ENCODE results near the gene TTLL7. TPM values are rescaled to one million over a fixed set of nuclear protein-coding genes. Genes with fewer than 3 reads are reported as not detected.

The TTLL7 gene, protein sequence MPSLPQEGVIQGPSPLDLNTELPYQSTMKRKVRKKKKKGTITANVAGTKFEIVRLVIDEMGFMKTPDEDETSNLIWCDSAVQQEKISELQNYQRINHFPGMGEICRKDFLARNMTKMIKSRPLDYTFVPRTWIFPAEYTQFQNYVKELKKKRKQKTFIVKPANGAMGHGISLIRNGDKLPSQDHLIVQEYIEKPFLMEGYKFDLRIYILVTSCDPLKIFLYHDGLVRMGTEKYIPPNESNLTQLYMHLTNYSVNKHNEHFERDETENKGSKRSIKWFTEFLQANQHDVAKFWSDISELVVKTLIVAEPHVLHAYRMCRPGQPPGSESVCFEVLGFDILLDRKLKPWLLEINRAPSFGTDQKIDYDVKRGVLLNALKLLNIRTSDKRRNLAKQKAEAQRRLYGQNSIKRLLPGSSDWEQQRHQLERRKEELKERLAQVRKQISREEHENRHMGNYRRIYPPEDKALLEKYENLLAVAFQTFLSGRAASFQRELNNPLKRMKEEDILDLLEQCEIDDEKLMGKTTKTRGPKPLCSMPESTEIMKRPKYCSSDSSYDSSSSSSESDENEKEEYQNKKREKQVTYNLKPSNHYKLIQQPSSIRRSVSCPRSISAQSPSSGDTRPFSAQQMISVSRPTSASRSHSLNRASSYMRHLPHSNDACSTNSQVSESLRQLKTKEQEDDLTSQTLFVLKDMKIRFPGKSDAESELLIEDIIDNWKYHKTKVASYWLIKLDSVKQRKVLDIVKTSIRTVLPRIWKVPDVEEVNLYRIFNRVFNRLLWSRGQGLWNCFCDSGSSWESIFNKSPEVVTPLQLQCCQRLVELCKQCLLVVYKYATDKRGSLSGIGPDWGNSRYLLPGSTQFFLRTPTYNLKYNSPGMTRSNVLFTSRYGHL
- polyA plus RNA-seq (3.8 to 8.1 TPM (median 6.4 TPM) in 3 replicates), polyA minus RNA-seq (4.4 to 8.6 TPM (median 6.7 TPM) in 3 replicates)
- polyA plus RNA-seq (2011; ENCODE audit: low read depth), result 2.7 TPM
- polyA plus RNA-seq (2011; cell fraction: cytosol; rRNA removed), result 3.0 and 3.4 TPM in 2 replicates
- polyA plus RNA-seq (2011; cell fraction: nucleus; rRNA removed), result 8.7 and 10.7 TPM in 2 replicates
- polyA plus RNA-seq (2012; ENCODE audit: low replicate concordance), result 0.68 and 5.3 TPM in 2 replicates
- polyA minus RNA-seq (2011; cell fraction: cytosol; rRNA and poly(A)+ RNA removed), result 9.4 TPM
- 6.8 and 14.3 TPM in 2 replicates for polyA minus RNA-seq (2011; cell fraction: nucleus; rRNA and poly(A)+ RNA removed)

DNA sequence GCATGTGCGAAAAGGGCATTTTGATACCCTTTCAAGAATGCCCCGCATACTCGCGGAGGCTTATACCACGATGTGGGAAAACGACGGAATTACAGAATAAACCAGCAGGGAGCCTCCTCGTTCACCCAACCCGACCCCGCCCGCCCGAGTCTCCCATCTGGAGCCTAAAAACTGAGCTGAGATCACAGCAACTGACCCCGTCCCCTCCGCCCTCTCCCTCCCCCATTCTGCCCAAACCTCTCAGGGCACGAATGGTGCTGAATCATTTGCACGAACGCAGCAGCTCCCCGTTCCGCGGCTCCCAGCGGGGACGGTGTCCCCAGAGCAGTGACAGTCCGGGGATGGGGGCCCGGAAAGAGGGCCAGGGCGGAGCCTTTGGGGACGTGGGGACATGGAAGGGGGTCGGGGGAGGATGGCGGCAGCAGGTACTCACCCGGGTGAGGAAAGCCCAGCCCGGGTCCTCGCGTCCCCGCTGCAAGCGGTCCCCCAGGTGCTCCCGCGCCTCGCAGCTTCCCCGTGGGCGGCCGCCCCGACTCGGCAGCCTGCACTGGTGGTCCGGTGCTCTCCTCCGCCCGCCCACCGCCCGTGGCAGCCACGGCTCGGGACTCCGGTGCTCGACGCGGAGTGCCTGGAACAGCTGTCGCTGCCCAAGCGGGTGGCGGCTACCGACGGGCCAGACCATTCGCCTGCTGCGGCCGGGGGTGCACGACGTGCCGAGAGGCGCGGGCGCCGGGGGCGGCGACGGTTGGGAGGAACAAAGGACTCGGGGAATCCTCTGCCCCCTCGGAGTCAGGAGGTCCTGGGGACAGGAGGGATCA is at the start of gene TTLL7:
Gene TTLL7, minus strand, starts transcription at position 635 of the 818 bp plus-strand sequence. CDS start 46,921 bp downstream, outside the sequence.
- Histone ChIP-seq H3K27ac (ENCODE audit: control insufficient read depth, insufficient read depth, low read length) (peak within 1 kb of the TSS; percentile 76), H3K9me1 (ENCODE audit: control insufficient read depth, extremely low read depth, insufficient read depth, low read length) (no peaks in the 10 kb centered on the region), H3K4me3 (ENCODE audit: control insufficient read depth in 2 of 3, extremely low read depth in 1 of 3, insufficient read depth in 2 of 3, low read depth in 1 of 3, low read length in 3 of 3) (peak within 1 kb of the TSS; percentile 76 to 83 (median 79)), H3K9me3 (ENCODE audit: control insufficient read depth, low read depth, low read length) (no peaks in the 10 kb centered on the region), H3K36me3 (ENCODE audit: control insufficient read depth in 2 of 2, extremely low read depth in 1 of 2, insufficient read depth in 2 of 2, low read length in 2 of 2) (no peaks in the 10 kb centered on the region), H3K79me2 (ENCODE audit: control insufficient read depth, insufficient read depth, low read length) (no peaks in the 10 kb centered on the region), H3K4me1 (ENCODE audit: control insufficient read depth, extremely low read depth, insufficient read depth, low read length) (peaks cover 9% of the 10 kb centered on the region), H3K27me3 (ENCODE audit: control insufficient read depth, extremely low read depth, insufficient read depth, low read length) (no peaks in the 10 kb centered on the region), H3K9ac (ENCODE audit: control insufficient read depth, extremely low read depth, insufficient read depth, low read length) (peak within 1 kb of the TSS; percentile 91), H4K20me1 (ENCODE audit: control insufficient read depth, extremely low read depth, insufficient read depth, low read length) (no peaks in the 10 kb centered on the region), H3K4me2 (ENCODE audit: control insufficient read depth, extremely low read depth, insufficient read depth, low read depth, low read length) (peak within 1 kb of the TSS; percentile 78), H2AFZ (ENCODE audit: control insufficient read depth, low read length) (peak within 1 kb of the TSS; percentile 96)
- no peak for DNase-seq (ENCODE audit: low read depth, low spot score)
- dilution Hi-C loops (cut with MboI; ENCODE audit: extremely low pct_ligation_motif_present, low sequenced_read_pairs), result no loop called here
- TF ChIP-seq, protein P1, sequence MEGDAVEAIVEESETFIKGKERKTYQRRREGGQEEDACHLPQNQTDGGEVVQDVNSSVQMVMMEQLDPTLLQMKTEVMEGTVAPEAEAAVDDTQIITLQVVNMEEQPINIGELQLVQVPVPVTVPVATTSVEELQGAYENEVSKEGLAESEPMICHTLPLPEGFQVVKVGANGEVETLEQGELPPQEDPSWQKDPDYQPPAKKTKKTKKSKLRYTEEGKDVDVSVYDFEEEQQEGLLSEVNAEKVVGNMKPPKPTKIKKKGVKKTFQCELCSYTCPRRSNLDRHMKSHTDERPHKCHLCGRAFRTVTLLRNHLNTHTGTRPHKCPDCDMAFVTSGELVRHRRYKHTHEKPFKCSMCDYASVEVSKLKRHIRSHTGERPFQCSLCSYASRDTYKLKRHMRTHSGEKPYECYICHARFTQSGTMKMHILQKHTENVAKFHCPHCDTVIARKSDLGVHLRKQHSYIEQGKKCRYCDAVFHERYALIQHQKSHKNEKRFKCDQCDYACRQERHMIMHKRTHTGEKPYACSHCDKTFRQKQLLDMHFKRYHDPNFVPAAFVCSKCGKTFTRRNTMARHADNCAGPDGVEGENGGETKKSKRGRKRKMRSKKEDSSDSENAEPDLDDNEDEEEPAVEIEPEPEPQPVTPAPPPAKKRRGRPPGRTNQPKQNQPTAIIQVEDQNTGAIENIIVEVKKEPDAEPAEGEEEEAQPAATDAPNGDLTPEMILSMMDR (optimal IDR thresholded peaks at IDR 0.05 in 1 of 3, IDR thresholded peaks at IDR 0.05 in 1 of 3, conservative IDR thresholded peaks at IDR 0.05 in 1 of 3; ENCODE audit: extremely low read depth in 1 of 3, insufficient read depth in 2 of 3, low read length in 3 of 3), result peak in 1 of 3 experiments; percentile 13
- no peak for TF ChIP-seq EZH2 (IDR thresholded peaks at IDR 0.05; ENCODE audit: low read length)
- FAIRE-seq, result peak; percentile 75

- dilution Hi-C loops (cut with MboI; ENCODE audit: extremely low pct_ligation_motif_present, low sequenced_read_pairs), result no loop called here
Observed at GRCh38 chr1:84042461-84042860, 43.5 kb upstream of the TTLL7 start.

More at GRCh38 chr1:84042461-84042860, 43.5 kb upstream of the TTLL7 start:
- H3K79me2 ChIP-seq (ENCODE audit: control insufficient read depth, insufficient read depth, low read length), result no peaks in the 10 kb centered on the region
- H3K4me3 ChIP-seq (ENCODE audit: control insufficient read depth in 2 of 3, extremely low read depth in 1 of 3, insufficient read depth in 2 of 3, low read depth in 1 of 3, low read length in 3 of 3), result no peak overlapping the region
- no peaks in the 10 kb centered on the region for H4K20me1 ChIP-seq (ENCODE audit: control insufficient read depth, extremely low read depth, insufficient read depth, low read length)
- H3K9me3 ChIP-seq (ENCODE audit: control insufficient read depth, low read depth, low read length), result no peaks in the 10 kb centered on the region
- no peaks in the 10 kb centered on the region for H3K4me1 ChIP-seq (ENCODE audit: control insufficient read depth, extremely low read depth, insufficient read depth, low read length)
- no peak overlapping the region for H2AFZ ChIP-seq (ENCODE audit: control insufficient read depth, low read length)
- H3K9ac ChIP-seq (ENCODE audit: control insufficient read depth, extremely low read depth, insufficient read depth, low read length), result no peak overlapping the region
- H3K27ac ChIP-seq (ENCODE audit: control insufficient read depth, insufficient read depth, low read length), result no peak overlapping the region
- no peak for FAIRE-seq
- no peak for DNase-seq (ENCODE audit: low read depth, low spot score)
- H3K36me3 ChIP-seq (ENCODE audit: control insufficient read depth in 2 of 2, extremely low read depth in 1 of 2, insufficient read depth in 2 of 2, low read length in 2 of 2), result no peaks in the 10 kb centered on the region
- H3K27me3 ChIP-seq (ENCODE audit: control insufficient read depth, extremely low read depth, insufficient read depth, low read length), result no peaks in the 10 kb centered on the region
- H3K9me1 ChIP-seq (ENCODE audit: control insufficient read depth, extremely low read depth, insufficient read depth, low read length), result no peaks in the 10 kb centered on the region
- TF ChIP-seq, protein P1 (optimal IDR thresholded peaks at IDR 0.05 in 1 of 3, IDR thresholded peaks at IDR 0.05 in 1 of 3, conservative IDR thresholded peaks at IDR 0.05 in 1 of 3; ENCODE audit: extremely low read depth in 1 of 3, insufficient read depth in 2 of 3, low read length in 3 of 3), result no peak
- TF ChIP-seq EZH2 (IDR thresholded peaks at IDR 0.05; ENCODE audit: low read length), result no peak
- H3K4me2 ChIP-seq (ENCODE audit: control insufficient read depth, extremely low read depth, insufficient read depth, low read depth, low read length), result no peak overlapping the region
